GM18505 (cell line): Measurements from ENCODE around the gene AHCY.
"Not testable (repeated sequence)": the region's sequence is repeated elsewhere in the genome, so short reads cannot be mapped to it uniquely, and the experiment has no call there.

ENCODE experiments used
- ATAC-seq: cut with Tn5 transposase; IDR thresholded peaks from one replicate; pipeline ENCODE4 v1.9.1; 2021; ENCODE audit not compliant: unreplicated experiment
- POLR2A ChIP-seq: IDR thresholded peaks from 4 replicates; pipeline ENCODE4 v1.6.1; 2011; ENCODE audit warnings: borderline replicate concordance; ENCODE audit not compliant: insufficient read depth, insufficient read length; ENCODE audit errors: extremely low read depth

AHCY gene

DNA sequence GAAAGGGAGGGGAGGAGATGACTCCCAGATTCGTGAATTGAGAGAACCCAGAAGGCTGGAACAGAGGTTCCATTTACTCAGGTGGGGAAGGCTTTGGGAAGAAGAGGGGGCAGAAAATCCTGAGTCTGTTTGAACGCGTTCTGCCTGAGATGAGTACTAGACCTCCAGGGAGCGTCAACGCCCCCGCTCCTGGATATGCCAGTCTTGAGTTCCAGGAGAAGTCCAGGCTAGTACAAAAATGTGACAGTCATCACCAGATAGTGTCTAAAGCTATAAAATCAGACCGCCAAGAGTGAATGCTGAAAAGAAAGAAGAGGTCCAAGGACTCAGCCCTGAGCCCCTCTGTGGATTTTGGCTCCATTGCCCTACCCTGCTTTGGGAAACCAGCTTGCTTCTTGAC, 8.6 kb downstream of the AHCY start:
- ATAC-seq = no peak
- no peak for TF ChIP-seq POLR2A

DNA sequence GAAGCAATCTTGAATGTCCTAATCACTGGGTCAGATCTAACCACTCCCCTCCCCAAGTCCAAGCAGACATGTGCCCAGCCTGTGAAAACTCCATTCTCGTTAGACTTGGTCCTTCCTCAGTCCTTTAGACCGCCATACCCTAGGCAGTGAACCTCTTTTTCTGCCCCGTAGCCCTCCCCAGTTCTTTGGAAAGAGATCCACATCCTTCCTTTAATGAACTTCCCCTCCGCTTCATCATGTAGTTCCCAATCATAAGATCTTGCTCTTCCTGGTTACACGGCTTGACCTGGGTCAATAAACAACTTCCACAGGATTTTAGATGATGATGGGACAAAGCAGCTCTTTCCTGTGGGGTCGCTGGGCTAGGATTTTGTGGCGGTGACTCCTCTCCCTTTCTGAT, 9.6 kb downstream of the AHCY start:
- TF ChIP-seq POLR2A = no peak
- no peak for ATAC-seq

DNA sequence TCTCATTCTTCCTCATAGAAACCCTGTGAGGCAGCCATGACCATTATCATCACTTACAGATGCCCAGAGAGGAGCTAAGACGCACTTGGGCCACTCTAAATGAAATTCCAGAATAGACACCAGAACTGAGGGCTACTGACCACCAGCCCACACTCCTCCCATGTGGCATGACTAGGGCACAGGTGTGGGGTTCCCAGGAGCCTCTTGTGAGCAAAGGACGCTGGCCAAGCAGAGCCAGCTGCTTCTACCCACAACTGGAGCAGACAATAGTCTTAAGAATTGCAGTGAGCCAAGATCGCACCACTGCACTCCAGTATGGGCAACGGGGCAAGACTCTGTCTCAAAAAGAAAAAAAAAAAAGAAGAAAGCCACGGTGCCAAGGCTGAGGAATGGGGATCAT, 10.0 kb downstream of the AHCY start:
- no peak for TF ChIP-seq POLR2A
- ATAC-seq = no peak

GRCh38 chr20:34292496-34292895, 10.7 kb downstream of the AHCY start:
- no peak for ATAC-seq
- TF ChIP-seq POLR2A = no peak

DNA sequence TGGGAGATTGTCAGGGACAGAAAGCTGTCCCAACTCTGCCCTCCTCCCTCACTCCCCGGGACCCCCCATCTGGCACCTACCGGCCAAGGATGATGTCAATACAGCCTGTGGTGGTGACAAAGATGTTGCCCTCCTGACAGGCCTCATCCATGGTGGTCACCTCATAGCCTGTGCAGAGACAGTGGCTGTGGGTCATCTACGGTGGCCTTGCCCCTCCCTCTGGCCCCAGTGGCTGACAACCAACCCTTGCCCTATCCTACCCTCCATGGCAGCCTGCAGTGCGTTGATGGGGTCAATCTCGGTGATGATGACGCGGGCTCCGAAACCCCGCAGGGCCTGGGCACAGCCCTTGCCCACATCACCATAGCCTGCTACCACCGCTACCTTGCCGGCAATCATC, 12.7 kb downstream of the AHCY start:
- no peak for TF ChIP-seq POLR2A
- ATAC-seq = no peak

- not testable (repeated sequence) for ATAC-seq
These were observed 15.7 kb downstream of the AHCY start for GRCh38 chr20:34287500-34287899.

- ATAC-seq = no peak
- no peak for TF ChIP-seq POLR2A
These were observed 17.7 kb downstream of the AHCY start for GRCh38 chr20:34285450-34285849.

- no peak for ATAC-seq
These were observed 19.3 kb downstream of the AHCY start for GRCh38 chr20:34283844-34284243.

DNA sequence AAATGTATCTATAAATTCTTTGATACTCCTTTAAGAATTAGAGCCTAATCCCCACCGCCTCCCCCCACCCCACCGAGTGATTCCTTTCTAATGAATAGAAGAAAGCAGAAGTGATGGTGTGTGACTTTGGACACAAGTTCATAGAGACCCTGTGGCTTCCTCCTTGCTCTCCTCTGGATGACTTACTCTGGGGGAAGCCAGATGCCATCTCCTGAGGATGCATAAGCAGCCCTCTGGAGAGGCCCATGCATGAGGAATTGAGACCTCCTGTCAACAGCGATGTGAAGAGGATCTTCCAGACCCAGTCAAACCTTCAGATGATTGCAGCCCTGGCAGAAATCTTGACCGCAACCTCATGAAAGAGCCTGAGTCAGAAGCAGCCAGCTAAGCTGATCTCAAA, 21.1 kb downstream of the AHCY start:
- ATAC-seq = no peak
- TF ChIP-seq POLR2A = no peak

More at GRCh38 chr20:34283844-34284243, 19.3 kb downstream of the AHCY start:
- no peak for TF ChIP-seq POLR2A

DNA sequence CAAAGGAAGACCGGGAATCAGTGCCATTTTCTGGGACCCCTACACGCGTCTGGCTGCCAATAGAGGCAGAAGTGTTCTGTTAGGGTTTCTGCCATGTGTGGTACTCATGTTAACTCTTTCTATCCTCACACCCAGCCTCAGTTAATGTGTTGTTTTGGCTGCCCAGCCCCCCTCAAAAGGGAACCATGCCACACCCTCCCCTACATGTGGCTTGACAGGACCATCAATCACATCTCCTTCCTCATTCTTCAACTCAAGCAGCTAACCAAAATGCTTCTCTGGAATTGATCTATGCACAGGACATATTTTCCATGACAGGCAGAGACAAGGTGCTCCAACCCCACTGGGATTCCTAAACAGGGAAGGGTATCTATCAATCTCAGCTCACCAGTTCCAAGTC, 22.0 kb downstream of the AHCY start:
- no peak for TF ChIP-seq POLR2A
- no peak for ATAC-seq

DNA sequence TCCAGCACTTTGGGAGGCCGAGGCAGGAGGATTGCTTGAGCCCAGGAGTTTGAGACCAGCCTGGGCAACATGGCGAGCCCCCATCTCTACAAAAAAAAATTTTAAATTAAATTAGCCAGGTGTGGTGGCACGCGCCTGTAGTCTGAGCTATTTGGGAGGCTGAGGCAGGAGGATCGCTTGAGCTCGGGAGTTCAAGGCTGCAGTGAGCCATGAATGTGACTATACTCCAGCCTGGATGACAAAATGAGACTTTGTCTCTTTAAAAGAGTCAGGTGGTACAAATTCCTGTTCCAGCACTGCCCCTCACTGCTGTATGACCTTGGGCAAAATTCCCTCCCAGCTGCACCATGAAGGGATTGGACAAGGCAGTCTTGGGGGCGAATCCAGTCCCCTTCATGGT, 28.5 kb downstream of the AHCY start:
- no peak for ATAC-seq
- no peak for TF ChIP-seq POLR2A

GRCh38 chr20:34271956-34272355, 31.2 kb downstream of the AHCY start:
- ATAC-seq = no peak
- TF ChIP-seq POLR2A = no peak

DNA sequence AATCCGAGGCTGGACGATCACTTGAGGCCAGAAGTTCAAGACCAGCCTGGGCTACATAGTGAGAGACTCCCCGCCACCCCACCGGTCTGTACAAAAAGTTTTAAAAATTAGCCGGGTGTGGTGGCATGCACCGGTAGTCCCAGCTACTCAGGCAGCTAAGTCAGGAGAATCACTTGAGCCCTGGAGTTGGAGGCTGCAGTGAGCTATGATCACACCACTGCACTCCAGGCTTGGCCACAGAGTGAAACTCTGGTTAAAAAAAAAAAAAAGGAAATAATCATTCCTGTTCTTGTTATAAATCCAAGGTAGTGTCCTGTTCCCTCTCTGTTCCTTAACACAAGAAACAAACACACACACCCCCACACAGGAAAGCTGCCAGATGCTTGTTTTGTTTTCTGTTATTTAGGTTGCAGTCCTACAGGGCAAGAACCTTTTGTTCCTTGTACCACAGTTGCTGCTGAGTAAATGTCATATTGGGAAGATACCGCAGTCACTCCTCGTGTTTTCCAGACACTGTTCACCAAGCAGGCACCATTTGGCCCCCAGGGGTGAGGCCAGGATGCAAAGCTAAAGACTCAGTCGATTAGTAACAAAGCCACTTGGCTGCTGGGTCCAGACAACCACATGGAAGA, 33.0 kb downstream of the AHCY start:
- ATAC-seq = no peak
- no peak for TF ChIP-seq POLR2A

- ATAC-seq = no peak
These were observed 34.1 kb downstream of the AHCY start for GRCh38 chr20:34268851-34269636.

DNA sequence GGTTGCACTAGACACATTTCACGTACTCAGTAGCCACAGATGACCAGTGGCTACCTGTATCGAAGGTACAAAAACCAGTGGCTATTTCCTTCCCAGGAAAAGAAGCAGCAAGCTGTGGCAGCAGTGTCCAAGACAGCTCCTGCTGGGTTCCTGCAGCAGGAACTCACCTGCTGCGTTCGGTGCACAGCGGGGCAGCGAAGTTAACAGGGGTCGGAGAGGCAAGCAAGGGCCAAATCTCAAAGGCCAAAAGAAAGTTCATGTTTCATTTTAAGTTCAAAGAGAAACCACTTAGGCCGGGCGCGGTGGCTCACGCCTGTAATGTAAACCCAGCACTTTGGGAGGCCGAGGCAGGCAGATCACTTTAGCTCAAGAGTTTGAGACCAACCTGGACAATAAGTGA, 35.0 kb downstream of the AHCY start:
- TF ChIP-seq POLR2A = no peak
- ATAC-seq = no peak

More at GRCh38 chr20:34268851-34269636, 34.1 kb downstream of the AHCY start:
- no peak for TF ChIP-seq POLR2A

GRCh38 chr20:34264141-34264540, 39.0 kb downstream of the AHCY start:
- TF ChIP-seq POLR2A = no peak
- ATAC-seq = no peak

DNA sequence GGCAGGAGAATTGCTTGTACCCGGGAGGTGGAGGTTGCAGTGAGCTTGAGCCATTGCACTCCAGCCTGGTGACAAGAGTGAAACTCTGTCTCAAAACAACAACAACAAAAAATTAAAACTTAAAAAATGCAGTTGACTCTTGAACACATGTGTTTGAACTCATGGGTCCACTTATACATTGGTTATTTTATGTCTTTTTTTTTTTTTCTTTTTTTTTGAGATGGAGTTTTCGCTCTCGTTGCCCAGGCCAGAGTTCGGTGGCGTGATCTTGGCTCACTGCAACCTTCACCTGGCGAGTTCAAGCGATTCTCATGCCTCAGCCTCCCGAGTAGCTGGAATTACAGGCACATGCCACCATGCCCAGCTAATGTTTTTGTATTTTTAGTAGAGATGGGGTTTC, 39.7 kb downstream of the AHCY start:
- ATAC-seq = not testable (repeated sequence)
